Adrenal gland (tissue), 12 donors: Measurements from ENCODE around the gene RDH12. TPM values are rescaled to one million over a fixed set of nuclear protein-coding genes. Genes with fewer than 3 reads are reported as not detected.

Experiments used
- DNase-seq, 7 donors: peaks; one replicate each; pipeline ENCODE4 v3.0.0-alpha.2; 2019 to 2020
- H3K27ac ChIP-seq, 5 donors: fragments of 200-600 bp; sonication (generic) in 4 of 5; 1 replicate in 3 of 5; 2 replicates in 2 of 5; pipeline versions ENCODE4 v1.5.1 to v1.8.0; 2016 to 2020; ENCODE audit warnings: mild to moderate bottlenecking in 1 of 5
- H3K27me3 ChIP-seq: fragments of 200-600 bp; 2 replicates; pipeline ENCODE4 v1.8.0; 2021
- H3K36me3 ChIP-seq, 2 donors: fragments of 200-600 bp; replicated peaks in 1 of 2; 1 replicate in 1 of 2; 2 replicates in 1 of 2; pipeline versions ENCODE4 v1.5.1 to v1.8.0; 2018 to 2022
- H3K4me1 ChIP-seq, 2 donors: fragments of 200-600 bp; replicated peaks in 1 of 2; 1 replicate in 1 of 2; 2 replicates in 1 of 2; pipeline versions ENCODE4 v1.5.1 to v1.8.0; 2018 to 2021
- H3K4me3 ChIP-seq, 4 donors: fragments of 200-600 bp; sonication (generic) in 3 of 4; one replicate each; pipeline ENCODE4 v1.5.1; 2016 to 2018
- H3K9me3 ChIP-seq, 3 donors: fragments of 200-600 bp; sonication (generic) in 1 of 3; replicated peaks in 1 of 3; 1 replicate in 2 of 3; 2 replicates in 1 of 3; pipeline versions ENCODE4 v1.5.1 to v1.8.0; 2016 to 2021
- CTCF ChIP-seq, 6 experiments: fragments of 450-650 bp in 4 of 6; fragments of 200-600 bp in 2 of 6; sonication (generic) in 1 of 6; IDR thresholded peaks; 1 replicate in 5 of 6; 2 replicates in 1 of 6; pipeline versions ENCODE4 v1.5.1 to v1.8.0; 2016 to 2021; ENCODE audit warnings: antibody characterized with exemption in 6 of 6, mild to moderate bottlenecking in 2 of 6, moderate library complexity in 1 of 6
- POLR2A ChIP-seq, 2 donors: fragments of 450-650 bp; IDR thresholded peaks; one replicate each; pipeline ENCODE4 v1.6.1; 2017; ENCODE audit warnings: antibody characterized with exemption in 2 of 2, mild to moderate bottlenecking in 2 of 2, moderate library complexity in 1 of 2
- WGBS, 4 donors: extraction: QIAGEN DNeasy Blood & Tissue Kit in 2 of 4; methylation state at CpG; one replicate each; pipeline versions ENCODE4 v1.1.5 to v1.1.7; 2013 to 2017; 5-methylcytosine and 5-hydroxymethylcytosine counted together
- intact Hi-C, 2 donors: fragments of 100-400 bp; cut with DNase I; formaldehyde crosslinking; loops; one replicate each; pipeline versions ENCODE4 v1.14.1 to v1.15.0; 2022 to 2023
- polyA plus RNA-seq, 3 donors: library from polyadenylated mRNA; stranded (reverse); fragments of 200-250 nt in 2 of 3; fragments of 350-450 nt in 1 of 3; fragmentation: Illumina TruSeq in 1 of 3; extraction: RNeasy Lipid Tissue Mini Kit (QIAGEN cat#74804) in 1 of 3; gene quantifications; one replicate each; pipeline ENCODE4 v1.2.3, GENCODE V29; 2013 to 2014
- total RNA-seq, 9 donors: library from RNA; depleted of rRNA in 4 of 9; stranded (reverse); fragments of >200 nt in 4 of 9; fragments of 120-200 nt in 1 of 9; fragmentation: NEBNext Ultra II Directional in 1 of 9; extraction: Animal tissue kit (Norgen Biotek cat#: 25700) in 1 of 9; gene quantifications; one replicate each; pipeline versions ENCODE4 v1.1.0 to v1.2.4, GENCODE V29; 2013 to 2023
- donor health status: healthy with polysubstance abuse.
- donor health status: Bipolar disorder and iron deficiency.
- donor health status: DM: yes; HTN: yes; CAD: no.
- donor health status: DM: no; HTN: no; CAD: no.
- donor health status: DM: no; HTN: no; CAD: no.
- donor health status: DM: yes; HTN: yes; CAD: no.

Gene RDH12
- total and polyA plus RNA-seq, 12 donors, result 1.0 to 192 (median 2.5) TPM

DNA sequence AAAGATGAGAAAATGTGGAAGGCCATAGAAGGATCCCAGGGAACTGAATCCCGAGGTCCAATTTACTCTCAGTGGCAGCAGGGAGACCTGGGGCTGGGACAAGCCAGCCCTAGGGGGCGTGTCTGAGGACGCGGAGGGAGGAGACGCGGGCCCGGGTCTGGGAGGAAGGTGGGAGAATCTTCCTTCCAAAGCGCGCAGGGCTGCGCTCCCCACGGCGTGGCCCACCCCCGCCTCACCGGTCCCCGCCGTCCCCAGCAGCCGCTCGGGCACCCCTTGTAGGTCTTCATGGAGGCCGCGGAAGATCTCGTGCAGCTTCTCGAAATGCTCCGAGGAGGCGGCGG is 27.6 kb upstream of the RDH12 start:
- DNase-seq, result peak; percentile 68 to 81 (median 77)
- peak overlapping the region; percentile 89 to 98 (median 97) for H3K27ac ChIP-seq
- TF ChIP-seq POLR2A (IDR thresholded peaks at IDR 0.05) (no peak), CTCF (IDR thresholded peaks at IDR 0.05) (peak in 3 of 6 experiments; percentile 19 to 36 (median 23))
- H3K9me3 ChIP-seq, result no peaks in the 10 kb centered on the region
- peak overlapping the region; percentile 69 to 92 (median 80) for H3K4me3 ChIP-seq
- no peaks in the 10 kb centered on the region for H3K27me3 ChIP-seq
- H3K36me3 ChIP-seq, result peaks cover 0 to 15% of the 10 kb centered on the region in 2 donors
- WGBS, 4 donors, result 0 to 1% (median 1%) methylated on average over 9 to 25 of the region's 25 CpGs
- peaks cover 16 to 43% of the 10 kb centered on the region in 2 donors for H3K4me1 ChIP-seq
- intact Hi-C loops, result loop anchor here in 1 of 2 donors (5.0 kb wide), 1 partner anchor 57 kb away; the partner anchor contains the start of gene ARG2

GRCh38 chr14:67674480-67675218 is 27.0 kb upstream of the RDH12 start, which contains the start of gene VTI1B:
VTI1B (minus strand) TSS chr14:67674632; CDS start chr14:67674489, 143 bp downstream.
- peak; percentile 70 to 79 (median 77) for DNase-seq
- intact Hi-C loops, result loop anchor here in 1 of 2 donors (5.0 kb wide), 1 partner anchor 57 kb away; the partner anchor contains the start of gene ARG2
- Histone ChIP-seq H3K4me1 (peaks cover 16 to 43% of the 10 kb centered on the region in 2 donors), H3K4me3 (peak within 1 kb of the TSS; percentile 69 to 92 (median 80)), H3K36me3 (peaks cover 0 to 15% of the 10 kb centered on the region in 2 donors), H3K9me3 (no peaks in the 10 kb centered on the region), H3K27ac (peak within 1 kb of the TSS; percentile 89 to 98 (median 97)), H3K27me3 (no peaks in the 10 kb centered on the region)
- TF ChIP-seq POLR2A (IDR thresholded peaks at IDR 0.05), result peak; percentile 27 to 40
- peak in 1 of 6 experiments; percentile 1 for TF ChIP-seq CTCF (IDR thresholded peaks at IDR 0.05)
- 0 to 1% (median 0%) methylated on average over 1 to 87 of the region's 87 CpGs for WGBS, 4 donors

GRCh38 chr14:67675219-67675582 is 26.5 kb upstream of the RDH12 start:
- H3K36me3 ChIP-seq, result peaks cover 0 to 16% of the 10 kb centered on the region in 2 donors
- no peaks in the 10 kb centered on the region for H3K9me3 ChIP-seq
- TF ChIP-seq CTCF (IDR thresholded peaks at IDR 0.05) (no peak), POLR2A (IDR thresholded peaks at IDR 0.05) (no peak)
- peak overlapping the region in 4 of 5 donors; percentile 95 to 98 (median 98) for H3K27ac ChIP-seq
- 26 to 68% (median 35%) methylated on average over 5 to 16 of the region's 16 CpGs for WGBS, 4 donors
- no peak for DNase-seq
- no peaks in the 10 kb centered on the region for H3K27me3 ChIP-seq
- H3K4me3 ChIP-seq, result peak overlapping the region; percentile 69 to 92 (median 80)
- peaks cover 16 to 43% of the 10 kb centered on the region in 2 donors for H3K4me1 ChIP-seq
- intact Hi-C loops, result no loop called here

DNA sequence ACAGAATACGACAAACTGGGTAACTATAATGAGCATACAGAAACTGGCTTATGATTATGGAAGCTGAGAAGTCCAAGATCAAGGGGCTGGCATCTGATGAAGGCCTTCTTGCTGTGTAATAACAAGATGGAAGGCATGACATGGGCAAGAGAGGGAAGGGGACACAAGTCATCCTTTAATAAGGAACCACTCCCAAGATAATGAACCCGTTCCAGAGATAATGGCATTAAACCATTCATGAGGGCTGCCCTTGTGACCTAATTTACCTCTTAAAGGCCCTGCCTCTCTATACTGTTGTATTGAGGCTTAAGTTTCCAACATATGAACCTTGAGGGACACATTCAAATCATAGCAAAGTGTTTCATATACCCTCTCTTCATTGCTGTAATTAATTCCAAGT is 22.7 kb upstream of the RDH12 start:
- no peak overlapping the region for H3K4me3 ChIP-seq
- H3K9me3 ChIP-seq, result no peaks in the 10 kb centered on the region
- H3K36me3 ChIP-seq, result peaks cover 0 to 25% of the 10 kb centered on the region in 2 donors
- H3K27me3 ChIP-seq, result no peaks in the 10 kb centered on the region
- no peak for DNase-seq
- H3K4me1 ChIP-seq, result peaks cover 0 to 16% of the 10 kb centered on the region in 2 donors
- WGBS, 4 donors, result 69 to 93% (median 79%) methylated on average over 2 of the region's 2 CpGs
- no peak overlapping the region for H3K27ac ChIP-seq
- intact Hi-C loops, result no loop called here
- TF ChIP-seq CTCF (IDR thresholded peaks at IDR 0.05) (no peak), POLR2A (IDR thresholded peaks at IDR 0.05) (no peak)
